DND-41 (cell line): Measurements from ENCODE around the gene PPFIA1.

ENCODE experiments used
- ATAC-seq: fragments of 200-7000 bp; cut with Tn5 transposase; 3 replicates; pipeline ENCODE4 v1.9.1; 2021; ENCODE audit warnings: low read depth; ENCODE audit not compliant: insufficient read depth
- DNase-seq: peaks from one replicate; pipeline ENCODE4 v3.0.0-alpha.2; 2020
- H2AFZ ChIP-seq: 2 replicates; pipeline ENCODE4 v1.6.0; 2012; ENCODE audit warnings: low read depth, low read length
- H3K27ac ChIP-seq: 2 replicates; pipeline ENCODE4 v1.5.1; 2012; ENCODE audit warnings: low read length, inconsistent platforms
- H3K27me3 ChIP-seq: fragments of 200-600 bp; sonication (generic); 2 replicates; pipeline ENCODE4 v1.6.0; 2012; ENCODE audit warnings: low read length, mild to moderate bottlenecking, inconsistent platforms; ENCODE audit not compliant: insufficient read depth, poor library complexity
- H3K36me3 ChIP-seq: 2 replicates; pipeline ENCODE4 v1.5.1; 2012; ENCODE audit warnings: low read length, inconsistent platforms; ENCODE audit not compliant: insufficient read depth
- H3K4me1 ChIP-seq: 2 replicates; pipeline ENCODE4 v1.5.1; 2012; ENCODE audit warnings: mild to moderate bottlenecking, low read length; ENCODE audit not compliant: insufficient read depth
- H3K4me2 ChIP-seq: 2 replicates; pipeline ENCODE4 v1.6.0; 2012; ENCODE audit warnings: mild to moderate bottlenecking, moderate library complexity, low read length, inconsistent platforms; ENCODE audit not compliant: insufficient read depth
- H3K4me3 ChIP-seq, 2 experiments: fragments of 200-600 bp in 1 of 2; shearing (Covaris generic) in 1 of 2; 2 replicates each; pipeline ENCODE4 v1.5.1; 2012 to 2016; ENCODE audit warnings: inconsistent platforms in 2 of 2, low read length in 2 of 2, mild to moderate bottlenecking in 2 of 2, low read depth in 1 of 2, moderate library complexity in 1 of 2
- H3K79me2 ChIP-seq: 2 replicates; pipeline ENCODE4 v1.6.0; 2012; ENCODE audit warnings: low read length, inconsistent platforms; ENCODE audit not compliant: insufficient read depth
- H3K9ac ChIP-seq: 2 replicates; pipeline ENCODE4 v1.6.0; 2012; ENCODE audit warnings: low read depth, mild to moderate bottlenecking, inconsistent platforms, low read length, moderate library complexity
- H3K9me3 ChIP-seq: 2 replicates; pipeline ENCODE4 v1.5.1; 2012; ENCODE audit warnings: low read length, moderate library complexity, mild to moderate bottlenecking, inconsistent platforms; ENCODE audit not compliant: insufficient read depth, severe bottlenecking
- H4K20me1 ChIP-seq: 2 replicates; pipeline ENCODE4 v1.6.0; 2012; ENCODE audit warnings: low read length; ENCODE audit not compliant: insufficient read depth
- CTCF ChIP-seq: IDR thresholded peaks from 2 replicates; pipeline ENCODE4 v1.5.1; 2012; ENCODE audit warnings: borderline replicate concordance, low read length, moderate library complexity, mild to moderate bottlenecking; ENCODE audit not compliant: poor library complexity, severe bottlenecking; ENCODE audit errors: extremely low read depth
- EZH2 ChIP-seq: IDR thresholded peaks from 3 replicates; pipeline ENCODE4 v1.6.1; 2012; ENCODE audit warnings: borderline replicate concordance, low read depth, mild to moderate bottlenecking, moderate library complexity, low read length, inconsistent platforms; ENCODE audit not compliant: severe bottlenecking

PPFIA1 gene

GRCh38 chr11:70421123-70421522 is 150.6 kb downstream of the PPFIA1 start:
- no peak overlapping the region for H3K4me3 ChIP-seq
- H3K4me1 ChIP-seq, result no peaks in the 10 kb centered on the region
- no peak for TF ChIP-seq EZH2
- TF ChIP-seq CTCF, result peak; percentile 42
- H3K27me3 ChIP-seq, result no peaks in the 10 kb centered on the region
- H3K4me2 ChIP-seq, result no peak overlapping the region
- no peaks in the 10 kb centered on the region for H3K9me3 ChIP-seq
- no peaks in the 10 kb centered on the region for H3K36me3 ChIP-seq
- DNase-seq (no peak), ATAC-seq (no peak)
- H3K9ac ChIP-seq, result no peak overlapping the region
- no peaks in the 10 kb centered on the region for H3K79me2 ChIP-seq
- H4K20me1 ChIP-seq, result peaks cover 10% of the 10 kb centered on the region; the same call in 1 of the 2 replicates
- H3K27ac ChIP-seq, result no peak overlapping the region
- no peak overlapping the region for H2AFZ ChIP-seq

GRCh38 chr11:70422692-70423522 is 152.4 kb downstream of the PPFIA1 start:
- no peaks in the 10 kb centered on the region for H3K27me3 ChIP-seq
- H3K4me1 ChIP-seq, result no peaks in the 10 kb centered on the region
- no peak overlapping the region for H3K4me2 ChIP-seq
- H3K79me2 ChIP-seq, result no peaks in the 10 kb centered on the region
- no peaks in the 10 kb centered on the region for H3K36me3 ChIP-seq
- no peak overlapping the region for H2AFZ ChIP-seq
- DNase-seq (no peak), ATAC-seq (no peak)
- TF ChIP-seq EZH2 (no peak), CTCF (no peak)
- no peak overlapping the region for H3K4me3 ChIP-seq
- H3K27ac ChIP-seq, result no peak overlapping the region
- H4K20me1 ChIP-seq, result peaks cover 10% of the 10 kb centered on the region; the same call in 1 of the 2 replicates
- no peaks in the 10 kb centered on the region for H3K9me3 ChIP-seq
- H3K9ac ChIP-seq, result no peak overlapping the region

GRCh38 chr11:70423523-70424505 is 153.3 kb downstream of the PPFIA1 start:
- 0 out of 2 replicates have a peak, but pooled peaks cover 6% of the 10 kb centered on the region for H4K20me1 ChIP-seq
- DNase-seq (no peak), ATAC-seq (no peak)
- H3K4me3 ChIP-seq, result no peak overlapping the region
- no peaks in the 10 kb centered on the region for H3K79me2 ChIP-seq
- H3K4me2 ChIP-seq, result no peak overlapping the region
- H3K9ac ChIP-seq, result no peak overlapping the region
- H3K27ac ChIP-seq, result no peak overlapping the region
- no peaks in the 10 kb centered on the region for H3K27me3 ChIP-seq
- H3K36me3 ChIP-seq, result no peaks in the 10 kb centered on the region
- TF ChIP-seq CTCF (no peak), EZH2 (no peak)
- no peak overlapping the region for H2AFZ ChIP-seq
- no peaks in the 10 kb centered on the region for H3K4me1 ChIP-seq
- H3K9me3 ChIP-seq, result no peaks in the 10 kb centered on the region
